GM21360 (cell line): ENCODE measurements around the gene PRR14L.
A peak's percentile ranks its signal among the peaks of the same experiment; 100 is the strongest.
"Not testable (repeated sequence)": the region's sequence is repeated elsewhere in the genome, so short reads cannot be mapped to it uniquely, and the experiment has no call there.

Experiments
- ATAC-seq: cut with Tn5 transposase; IDR thresholded peaks from one replicate; pipeline ENCODE4 v1.9.1; 2021; ENCODE audit warnings: mild to moderate bottlenecking, moderate library complexity; ENCODE audit not compliant: unreplicated experiment

Gene PRR14L

DNA sequence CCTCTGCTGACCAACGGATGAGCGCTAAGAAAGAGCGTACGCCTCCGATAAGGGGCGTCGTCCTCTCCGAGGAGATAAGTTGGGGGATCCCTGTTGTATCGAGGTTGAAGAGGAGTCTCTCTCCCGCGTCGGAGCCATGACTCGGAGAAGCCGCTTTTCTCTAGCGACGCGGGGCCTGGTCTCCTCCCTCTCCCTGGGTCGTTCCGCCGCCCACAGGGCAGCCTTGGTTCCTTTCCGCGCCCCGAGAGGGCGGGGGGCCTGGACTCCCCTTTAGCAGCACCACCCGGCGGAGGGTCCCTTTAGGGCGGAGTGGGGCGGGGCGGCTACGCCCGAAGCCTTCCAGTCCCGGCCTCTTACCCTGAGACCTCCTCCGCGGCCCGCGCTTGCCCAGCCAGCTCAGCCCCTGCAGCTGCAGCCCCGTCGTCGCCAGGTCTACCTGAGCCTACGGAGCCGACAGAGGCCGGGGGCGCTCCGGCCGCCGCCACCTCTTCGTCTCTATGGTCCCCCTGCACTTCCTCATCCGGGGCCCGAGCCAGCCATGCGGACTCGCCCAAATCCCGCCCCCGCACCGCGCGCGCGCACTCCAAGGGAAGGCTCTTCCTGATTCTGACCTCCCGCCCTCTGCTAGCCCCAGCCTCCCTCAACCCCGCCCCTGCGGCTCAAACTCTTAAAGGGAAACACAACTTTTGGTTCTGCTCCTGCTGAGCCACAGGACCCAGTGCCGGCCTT, at the start of gene PRR14L:
Gene PRR14L, minus strand, starts transcription at position 497 of the 729 bp plus-strand sequence. CDS start 11,272 bp downstream, outside the sequence.
- ATAC-seq, result peak; percentile 52

DNA sequence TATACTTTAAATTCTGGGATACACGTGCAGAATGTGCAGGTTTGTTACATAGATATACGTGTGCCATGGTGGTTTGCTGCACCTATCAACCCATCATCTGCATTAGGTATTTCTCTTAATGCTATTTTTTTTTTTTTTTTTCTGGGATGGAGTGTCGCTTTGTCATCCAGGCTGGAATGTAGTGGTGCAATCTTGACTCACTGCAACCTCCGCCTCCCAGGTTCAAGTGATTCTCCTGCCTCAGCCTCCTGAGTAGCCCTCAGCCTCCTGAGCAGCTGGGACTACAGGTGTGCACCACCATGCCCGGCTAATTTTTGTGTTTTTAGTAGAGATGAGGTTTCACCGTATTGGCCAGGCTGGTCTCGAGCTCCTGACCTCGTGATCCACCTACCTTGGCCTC, 49.4 kb upstream of the PRR14L start:
- ATAC-seq, result not testable (repeated sequence)

DNA sequence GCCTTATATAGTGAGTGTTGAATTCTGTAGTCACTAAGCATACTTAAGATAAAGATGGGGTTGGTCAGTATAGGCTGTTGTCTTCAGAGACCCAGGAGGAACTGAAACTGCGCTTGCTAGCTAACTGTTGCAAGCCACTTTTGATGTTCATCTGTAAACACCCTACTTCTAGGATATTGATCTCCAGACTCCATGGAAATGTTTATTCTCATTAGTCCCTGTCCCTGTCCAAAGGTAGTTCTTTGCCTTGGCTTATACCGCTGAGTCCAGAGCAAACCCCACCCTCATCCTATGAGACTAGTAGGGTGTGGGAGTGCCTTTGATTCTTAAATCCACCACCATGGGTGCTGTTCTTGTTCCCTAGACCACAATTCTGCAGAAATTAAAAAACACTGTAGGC, 40.3 kb upstream of the PRR14L start:
- no peak for ATAC-seq

- no peak for ATAC-seq
Measured at GRCh38 chr22:31789803-31790202, 39.9 kb upstream of the PRR14L start.

GRCh38 chr22:31776231-31776630, 26.3 kb upstream of the PRR14L start:
- ATAC-seq, result no peak

DNA sequence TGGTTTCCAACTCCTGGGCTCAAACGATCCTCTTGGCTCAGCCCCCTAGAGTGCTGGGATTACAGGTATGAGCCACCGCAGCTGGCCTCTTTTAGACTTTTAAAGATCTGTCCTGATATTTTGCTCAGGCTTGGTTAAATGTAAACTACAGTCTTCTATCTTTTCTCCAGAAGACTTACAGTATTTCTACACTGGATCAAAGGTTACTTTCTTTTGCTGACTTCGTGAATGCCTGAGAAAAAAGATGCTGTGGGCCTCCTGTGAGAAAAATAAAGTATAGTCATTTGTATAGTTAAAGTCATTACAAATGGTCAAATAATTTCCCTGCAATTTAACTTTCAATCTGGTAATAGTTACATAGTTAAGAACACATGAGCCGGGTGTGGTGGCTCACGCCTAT, 23.5 kb upstream of the PRR14L start:
- no peak for ATAC-seq

- ATAC-seq, result no peak
Measured at GRCh38 chr22:31768422-31769059, 18.6 kb upstream of the PRR14L start.

DNA sequence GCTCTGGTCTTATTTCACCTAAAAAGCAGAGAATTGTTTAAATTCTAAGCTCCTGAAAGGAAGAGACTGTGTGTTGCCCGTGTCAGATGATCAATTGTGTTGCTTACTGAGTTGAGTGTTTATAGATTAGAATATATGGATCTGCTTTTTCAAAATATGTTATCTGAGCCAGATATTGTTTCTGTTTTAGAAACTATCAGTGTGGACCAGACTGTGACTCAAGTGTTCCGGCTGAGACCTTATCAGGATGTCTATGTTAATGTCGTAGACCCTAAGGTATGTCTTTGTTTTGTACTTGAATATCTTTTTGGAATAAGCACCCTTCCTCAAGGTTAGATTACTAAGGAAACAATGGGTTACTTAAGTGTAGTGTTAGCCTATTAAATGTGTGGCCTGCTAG, 14.9 kb upstream of the PRR14L start:
- ATAC-seq, result no peak

DNA sequence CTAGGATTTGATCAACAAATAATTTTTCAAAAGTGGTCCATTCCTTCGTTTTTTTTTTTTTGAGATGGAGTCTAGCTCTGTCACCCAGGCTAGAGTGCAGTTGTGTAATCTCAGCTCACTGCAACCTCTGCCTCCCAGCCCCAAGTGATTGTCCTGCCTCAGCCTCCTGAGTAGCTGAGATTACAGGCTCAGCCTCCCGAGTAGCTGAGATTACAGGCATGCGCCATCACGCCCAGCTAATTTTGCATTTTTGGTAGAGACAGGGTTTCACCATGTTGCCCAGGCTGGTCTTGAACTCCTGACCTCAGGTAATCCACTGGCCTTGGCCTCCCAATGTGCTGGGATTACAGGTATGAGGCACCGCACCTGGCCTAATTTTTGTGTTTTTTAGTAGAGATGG, 8.9 kb upstream of the PRR14L start:
- not testable (repeated sequence) for ATAC-seq

GRCh38 chr22:31757265-31757664, 7.3 kb upstream of the PRR14L start:
- ATAC-seq, result no peak

GRCh38 chr22:31754813-31755212, 4.9 kb upstream of the PRR14L start:
- no peak for ATAC-seq

- ATAC-seq, result peak; percentile 58
Measured at GRCh38 chr22:31753634-31754501, 3.9 kb upstream of the PRR14L start, which contains the start of gene DEPDC5. Gene DEPDC5, plus strand, starts transcription at chr22:31754019. Its CDS starts 903 bp downstream, at chr22:31754922.

DNA sequence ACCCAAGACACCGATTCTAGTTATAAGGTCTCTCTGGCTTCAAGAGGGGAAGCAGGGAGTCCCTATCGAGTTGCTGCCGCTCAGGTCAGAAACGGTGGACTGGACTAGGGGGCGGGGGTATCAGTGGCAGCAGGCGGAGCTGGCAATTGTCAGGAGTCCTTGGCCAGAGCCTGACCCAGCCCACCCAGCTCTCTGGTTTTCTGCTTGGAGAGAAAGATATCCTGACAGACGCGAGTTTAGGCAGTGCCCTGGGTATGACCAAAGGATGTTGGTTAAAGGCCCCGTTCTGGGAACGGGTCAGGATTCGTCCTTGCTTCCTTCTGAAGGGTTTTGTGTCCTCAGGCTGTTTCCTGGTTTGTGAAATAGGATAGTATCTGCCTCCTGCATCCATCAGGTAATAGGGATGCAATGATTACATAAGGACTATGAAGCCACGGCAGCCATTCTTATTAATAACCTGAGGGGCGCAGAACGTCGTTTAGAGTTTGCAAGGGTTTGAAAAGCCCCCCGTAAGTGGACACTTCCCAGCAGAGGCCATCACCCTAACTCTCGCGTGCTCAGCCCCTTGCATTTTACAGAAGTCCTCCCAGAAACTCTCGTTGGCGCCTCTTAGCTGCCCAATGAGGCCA, 3.2 kb upstream of the PRR14L start:
- ATAC-seq, result no peak

GRCh38 chr22:31752096-31752847, 2.3 kb upstream of the PRR14L start:
- no peak for ATAC-seq

DNA sequence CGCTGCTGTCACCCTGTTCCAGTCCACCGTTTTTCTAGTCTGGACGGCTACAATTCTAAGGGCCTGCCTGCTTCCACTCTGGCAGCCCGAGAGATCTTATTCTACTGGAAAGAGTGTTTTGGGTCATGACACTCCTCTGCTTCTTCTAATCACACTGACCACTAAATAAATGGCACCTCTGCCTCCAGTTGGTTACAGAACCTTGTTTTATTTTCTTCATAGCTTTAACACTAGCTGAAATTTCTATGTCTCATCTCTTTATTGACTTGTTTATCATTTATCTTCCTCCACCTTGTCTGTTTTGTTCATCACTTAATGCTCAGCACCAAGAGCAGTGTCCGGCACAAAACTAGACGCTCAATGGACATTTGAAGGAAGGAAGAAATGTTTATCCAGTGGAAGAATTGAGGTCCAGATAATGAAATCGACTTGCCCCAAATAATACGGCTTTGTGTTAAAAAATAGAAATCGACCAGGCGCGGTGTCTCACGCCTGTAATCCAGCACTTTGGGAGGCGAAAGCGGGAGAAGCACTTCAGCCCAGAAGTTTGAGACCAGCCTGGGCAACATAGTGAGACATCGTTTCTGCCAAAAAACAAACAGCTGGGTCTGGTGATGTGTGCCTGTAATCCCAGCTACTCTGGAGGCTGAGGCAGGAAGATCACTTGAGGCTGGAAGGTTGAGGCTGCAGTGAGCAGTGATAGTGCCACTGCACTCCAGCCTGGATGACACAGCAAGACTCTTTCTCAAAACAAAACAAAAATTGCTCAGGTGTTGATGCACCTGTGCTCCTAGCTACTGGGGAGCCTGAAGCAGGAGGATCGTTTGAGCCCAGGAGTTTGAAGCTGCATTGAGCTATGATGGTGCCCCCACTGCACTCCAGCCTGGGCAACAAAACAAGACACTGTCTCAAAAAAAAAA, 693 bp upstream of the PRR14L start:
- ATAC-seq, result no peak

- no peak for ATAC-seq
Measured at GRCh38 chr22:31748490-31748889, 1.4 kb downstream of the PRR14L start.

- no peak for ATAC-seq
Measured at GRCh38 chr22:31747441-31747840, 2.5 kb downstream of the PRR14L start.

DNA sequence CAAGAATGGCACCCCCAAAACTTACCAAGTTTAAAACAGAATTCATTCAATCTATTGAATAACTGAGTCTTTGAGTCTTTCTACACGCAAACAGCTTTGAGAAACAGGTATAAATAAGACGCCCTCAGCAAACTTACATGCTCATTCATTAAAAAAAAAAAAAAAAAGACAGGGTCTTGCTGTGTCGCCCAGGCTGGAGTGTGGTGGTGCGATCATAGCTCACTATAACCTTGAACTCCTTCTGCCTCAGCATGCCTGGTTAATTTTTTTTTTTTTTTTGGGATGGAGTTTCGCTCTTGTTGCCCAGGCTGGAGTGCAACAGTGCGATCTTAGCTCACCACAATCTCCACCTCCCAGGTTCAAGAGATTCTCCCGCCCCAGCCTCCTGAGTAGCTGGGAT, 6.1 kb downstream of the PRR14L start:
- ATAC-seq, result no peak

- ATAC-seq, result no peak
Measured at GRCh38 chr22:31742682-31743081, 7.2 kb downstream of the PRR14L start.
